B cell (primary cell): ENCODE measurements around the gene DRD1.
"Not testable (repeated sequence)": the region's sequence is repeated elsewhere in the genome, so short reads cannot be mapped to it uniquely, and the experiment has no call there.

Source experiments
- CTCF ChIP-seq: fragments of 200-600 bp; IDR thresholded peaks from one replicate; pipeline ENCODE4 v1.8.0; 2022; ENCODE audit warnings: antibody characterized with exemption, mild to moderate bottlenecking
- EZH2 ChIP-seq: IDR thresholded peaks from 2 replicates; pipeline ENCODE4 v1.6.1; 2012; ENCODE audit warnings: borderline replicate concordance, low read depth, mild to moderate bottlenecking, moderate library complexity, low read length; ENCODE audit not compliant: insufficient read depth, poor library complexity, severe bottlenecking

GRCh38 chr5:175446378-175446777 is 2.4 kb upstream of the DRD1 start:
- TF ChIP-seq CTCF, EZH2: not testable (repeated sequence)
